Measurements from ENCODE around the gene RBMS1. TPM values are rescaled to one million over a fixed set of nuclear protein-coding genes. Genes with fewer than 3 reads are reported as not detected.
A peak's percentile ranks its signal among the peaks of the same experiment; 100 is the strongest.

The RBMS1 gene
- total RNA-seq, 1 donor from 2014 or later, result 9.3 TPM

DNA sequence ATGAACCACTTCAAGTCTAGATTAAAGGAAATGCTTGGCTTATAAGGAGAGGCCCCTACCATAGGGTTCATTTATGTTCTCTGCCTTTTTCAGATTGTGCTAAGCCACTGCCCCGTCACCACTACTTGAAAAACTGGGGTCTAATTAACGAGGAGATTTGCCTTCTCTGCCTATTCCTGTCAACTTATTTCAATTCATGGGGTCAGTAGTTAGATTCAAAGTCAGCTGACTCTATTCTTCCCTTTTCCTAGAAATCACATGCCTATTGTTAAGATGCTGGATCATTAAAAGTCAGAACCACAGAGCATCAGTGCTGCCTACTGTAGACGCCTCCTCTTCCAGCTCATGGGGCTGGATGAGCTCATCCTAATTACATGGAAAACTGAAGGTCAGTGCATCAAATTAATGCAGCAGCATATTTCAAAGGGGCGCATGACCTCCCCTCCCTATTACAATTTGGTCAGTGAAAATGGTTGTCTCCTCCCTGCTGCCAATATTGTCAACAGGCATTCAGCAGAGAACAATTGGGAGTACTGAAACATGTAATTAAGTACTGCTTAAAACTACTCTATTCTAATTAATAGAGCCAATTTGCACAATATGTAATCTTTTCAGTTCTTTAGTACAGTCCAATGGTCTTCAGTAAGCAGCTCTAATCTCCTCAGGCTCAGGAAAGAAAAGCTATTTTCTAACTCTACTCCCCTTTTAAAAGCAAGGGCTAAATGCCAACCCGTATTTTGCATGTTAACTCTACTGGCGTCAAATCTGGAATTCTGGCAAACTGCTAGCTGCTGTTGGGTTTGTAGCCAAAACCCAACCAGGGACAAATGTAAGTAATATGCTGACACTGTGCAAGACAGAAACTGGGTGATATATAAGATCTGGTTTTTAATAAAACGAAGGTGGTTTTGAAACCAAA is 176.2 kb downstream of the RBMS1 start:
- ATAC-seq, result no peak
- DNase-seq (ENCODE audit: low spot score), result no peak

DNA sequence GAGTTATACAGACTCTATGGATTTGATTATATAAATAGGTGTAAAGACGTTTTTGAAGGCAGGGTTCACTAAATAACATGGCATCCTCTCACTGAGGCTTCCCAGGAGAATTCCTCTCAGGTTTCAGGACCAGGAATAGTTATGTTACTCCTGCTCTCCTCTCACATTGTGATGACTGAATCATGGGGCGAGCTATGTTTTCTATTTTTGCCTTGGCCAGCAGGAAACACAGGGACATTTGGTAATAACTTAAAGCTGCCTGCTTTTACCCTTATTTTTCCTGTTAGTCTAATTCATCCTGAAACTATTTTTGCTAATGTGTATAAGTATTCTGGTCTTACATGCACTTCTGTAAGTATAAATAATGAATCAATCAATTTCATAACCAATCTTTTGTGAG is 178.3 kb downstream of the RBMS1 start:
- ATAC-seq (no peak), DNase-seq (ENCODE audit: low spot score) (no peak)

DNA sequence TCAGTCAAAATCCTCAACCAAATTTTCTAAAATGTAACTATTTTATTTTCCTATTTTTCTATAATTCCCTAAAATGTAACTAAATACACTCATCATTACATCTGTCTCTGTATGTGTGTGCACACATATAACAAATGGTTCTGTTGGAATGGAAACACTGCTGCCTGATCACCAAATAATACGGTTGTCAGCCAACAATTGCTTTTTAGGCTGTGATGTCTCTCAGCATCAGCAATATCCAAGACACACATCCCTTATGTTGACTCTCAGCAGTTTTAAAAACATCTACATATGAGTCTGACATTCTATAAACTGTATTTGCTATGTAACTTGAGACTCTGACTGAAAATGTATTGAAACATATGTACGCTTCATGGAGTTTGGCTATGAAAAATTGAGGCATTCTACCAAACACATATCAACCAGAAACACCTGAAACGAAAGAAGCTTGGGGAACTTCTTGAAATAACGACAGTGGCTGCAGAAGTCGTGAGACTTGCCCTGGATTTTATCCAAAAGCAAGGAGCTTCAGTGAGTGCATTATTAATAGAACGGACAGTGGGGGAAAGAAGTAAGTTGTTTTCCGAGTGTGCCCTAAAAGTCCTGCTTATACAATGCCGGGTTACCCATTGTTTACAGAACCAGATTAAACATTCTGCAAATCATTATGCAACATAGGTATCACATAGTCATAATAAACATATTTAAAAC is 183.3 kb downstream of the RBMS1 start:
- no peak for ATAC-seq

DNA sequence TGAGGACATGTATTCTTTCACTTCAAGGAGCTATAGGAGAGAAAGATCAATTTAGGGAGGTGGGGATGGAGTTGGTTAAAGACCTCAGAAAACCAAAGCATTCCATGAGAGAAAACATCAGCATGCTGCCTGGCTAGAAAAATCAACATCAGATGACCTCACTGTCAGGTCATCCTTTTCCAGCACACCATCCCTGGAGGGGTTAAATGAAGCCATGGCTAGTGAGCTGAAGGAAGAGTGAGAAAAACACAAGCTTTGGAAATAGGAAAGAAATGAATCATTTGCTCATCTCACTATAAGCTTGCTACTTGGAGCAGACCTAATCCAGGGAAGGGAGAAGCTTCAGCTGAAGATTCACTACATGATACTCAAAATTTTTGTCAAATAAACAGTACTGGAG is 184.0 kb downstream of the RBMS1 start:
- no peak for DNase-seq (ENCODE audit: low spot score)

More for the DNA sequence above, 183.3 kb downstream of the RBMS1 start:
- no peak for DNase-seq (ENCODE audit: low spot score)

DNA sequence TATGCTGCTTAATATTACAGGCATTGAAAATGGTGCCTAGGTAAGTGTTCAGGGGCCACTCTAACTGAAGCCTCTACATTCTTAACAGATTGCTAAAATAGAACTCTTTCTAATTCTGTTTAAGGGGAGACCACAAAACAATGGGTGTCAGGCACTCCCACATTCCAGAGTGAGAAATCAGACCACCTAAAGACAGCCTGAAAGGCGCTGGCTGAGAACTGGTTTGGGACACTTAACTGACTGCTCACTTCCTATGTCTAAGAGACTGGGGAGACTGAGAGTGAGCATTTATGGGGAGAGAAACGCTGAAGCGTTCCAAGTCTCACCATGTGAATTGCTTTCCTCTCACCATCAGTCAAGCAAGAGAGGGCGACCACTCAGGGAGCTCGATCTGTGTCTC is 184.7 kb downstream of the RBMS1 start:
- no peak for DNase-seq (ENCODE audit: low spot score)
- ATAC-seq, result no peak

More for the DNA sequence above, 184.0 kb downstream of the RBMS1 start:
- ATAC-seq, result no peak

DNA sequence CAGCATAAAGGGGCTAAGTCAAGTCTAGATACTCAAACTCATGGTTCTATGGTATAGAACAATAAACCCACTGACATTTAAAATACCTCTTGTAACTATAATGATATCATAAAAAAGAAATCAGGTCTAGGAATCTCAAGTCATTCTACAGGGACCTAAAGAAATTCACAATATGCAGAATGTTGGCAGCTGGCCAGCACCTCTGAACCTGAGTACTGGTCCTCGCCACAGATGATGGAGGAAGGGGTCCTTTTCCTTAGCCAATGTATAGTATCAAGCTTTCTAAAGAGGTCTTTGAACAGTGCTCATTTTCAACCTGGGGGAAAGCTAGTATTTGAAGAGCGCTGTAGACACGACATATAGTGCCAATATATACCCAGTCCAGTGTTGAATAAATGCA is 185.1 kb downstream of the RBMS1 start:
- no peak for ATAC-seq
- no peak for DNase-seq (ENCODE audit: low spot score)

DNA sequence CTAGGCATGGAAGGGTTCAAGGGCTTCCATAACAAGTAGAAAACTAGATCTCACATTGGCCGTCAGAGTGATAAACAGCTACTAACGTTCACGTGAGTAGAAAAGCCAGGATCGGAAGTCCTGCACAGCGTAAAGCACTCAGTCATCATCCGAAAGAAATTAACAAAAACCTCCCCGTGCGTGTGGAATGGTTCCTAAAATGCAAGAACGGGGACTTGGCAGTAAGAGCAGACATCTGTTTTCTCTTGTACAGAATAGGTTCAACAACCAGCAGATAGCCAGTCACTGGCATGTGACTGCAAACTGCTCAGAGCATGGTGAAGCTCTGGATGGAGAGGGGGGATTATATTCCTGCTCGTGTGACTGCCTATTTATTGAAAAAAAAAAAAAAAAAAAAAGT is 186.6 kb downstream of the RBMS1 start:
- DNase-seq (ENCODE audit: low spot score) (no peak), ATAC-seq (no peak)

DNA sequence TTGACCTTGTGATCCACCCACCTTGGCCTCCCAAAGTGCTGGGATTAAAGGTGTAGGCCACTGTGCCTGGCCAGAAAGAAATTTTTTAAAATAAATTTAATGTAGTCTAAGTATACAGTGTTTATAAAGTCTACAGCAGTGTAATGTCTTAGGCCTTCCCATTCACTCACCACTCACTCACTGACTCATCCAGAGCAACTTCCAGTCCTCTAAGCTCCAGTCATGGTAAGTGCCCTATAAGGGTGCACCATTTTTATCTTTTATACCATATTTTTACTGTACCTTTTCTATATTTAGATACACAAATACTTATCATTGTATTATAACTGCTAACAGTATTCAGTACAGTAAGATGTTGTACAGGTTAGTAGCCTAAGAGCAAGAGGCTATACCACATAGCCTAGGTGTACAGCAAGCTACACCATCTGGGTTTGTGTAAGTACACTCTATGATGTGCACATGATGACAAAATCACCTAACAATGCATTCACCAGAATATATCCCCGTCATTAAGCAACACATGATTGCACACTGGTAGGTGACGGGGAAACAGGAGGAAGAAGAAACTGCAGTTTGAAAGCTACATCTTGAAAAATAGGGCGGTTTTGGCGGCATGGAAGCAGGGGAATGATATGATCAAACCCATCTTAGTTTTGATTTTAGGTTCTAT is 188.4 kb downstream of the RBMS1 start:
- DNase-seq (ENCODE audit: low spot score) (no peak), ATAC-seq (no peak)

DNA sequence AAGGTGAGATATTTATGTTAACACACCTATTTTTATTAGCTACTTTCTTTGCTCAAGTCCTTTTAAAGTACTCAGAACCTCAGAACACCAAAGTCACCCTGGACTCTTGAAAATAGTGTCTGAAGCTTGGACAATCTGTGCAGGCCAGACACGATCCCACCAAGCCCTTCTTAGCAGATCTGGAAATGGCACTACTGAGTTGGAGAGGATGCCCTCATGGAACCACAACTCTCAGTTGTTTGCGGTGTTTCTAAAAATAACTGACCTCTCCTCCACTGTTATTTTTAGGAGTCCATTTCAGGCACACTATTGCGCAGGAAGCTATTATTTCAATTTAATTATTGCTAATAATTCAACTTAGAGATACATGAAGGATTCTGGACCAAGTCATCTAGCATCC is 190.1 kb downstream of the RBMS1 start:
- no peak for DNase-seq (ENCODE audit: low spot score)
- ATAC-seq, result no peak

DNA sequence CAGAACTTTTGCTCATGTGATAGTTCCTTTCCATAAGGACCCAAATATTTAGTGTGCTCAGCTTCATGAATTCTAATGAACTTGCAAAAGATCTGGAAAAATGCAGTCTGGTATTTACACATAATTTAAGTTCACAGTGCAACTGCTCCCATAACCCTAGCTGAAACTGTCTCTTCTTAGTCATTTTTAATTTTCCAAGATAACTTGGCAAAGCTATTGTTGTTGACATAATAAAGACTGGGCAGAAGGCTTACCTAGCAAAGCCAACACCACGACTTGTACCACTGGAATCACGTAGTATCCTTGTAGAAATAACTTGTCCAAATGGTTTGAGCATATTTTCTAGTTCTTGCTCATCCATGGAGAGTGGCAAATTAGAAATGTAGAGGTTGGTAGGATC is 190.5 kb downstream of the RBMS1 start:
- DNase-seq (ENCODE audit: low spot score) (no peak), ATAC-seq (no peak)

DNA sequence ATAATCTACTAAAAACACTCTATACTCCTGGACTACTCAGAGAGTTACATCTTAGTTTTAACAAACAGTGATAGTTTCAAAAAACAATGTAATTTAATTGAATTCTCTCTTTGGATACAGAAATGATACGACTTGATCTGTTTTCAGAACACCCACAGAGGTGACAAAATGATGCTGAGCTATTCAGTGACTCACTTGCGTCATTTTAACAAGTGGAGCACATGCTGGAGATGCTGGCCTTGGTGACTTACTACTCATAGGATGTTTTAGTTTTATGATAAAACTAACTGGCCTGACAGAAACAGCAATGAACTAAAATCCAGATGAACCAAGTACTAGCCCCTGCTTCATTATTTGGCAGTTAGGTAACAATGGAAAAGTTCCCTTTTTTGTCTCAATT is 192.2 kb downstream of the RBMS1 start:
- DNase-seq (ENCODE audit: low spot score) (no peak), ATAC-seq (no peak)

DNA sequence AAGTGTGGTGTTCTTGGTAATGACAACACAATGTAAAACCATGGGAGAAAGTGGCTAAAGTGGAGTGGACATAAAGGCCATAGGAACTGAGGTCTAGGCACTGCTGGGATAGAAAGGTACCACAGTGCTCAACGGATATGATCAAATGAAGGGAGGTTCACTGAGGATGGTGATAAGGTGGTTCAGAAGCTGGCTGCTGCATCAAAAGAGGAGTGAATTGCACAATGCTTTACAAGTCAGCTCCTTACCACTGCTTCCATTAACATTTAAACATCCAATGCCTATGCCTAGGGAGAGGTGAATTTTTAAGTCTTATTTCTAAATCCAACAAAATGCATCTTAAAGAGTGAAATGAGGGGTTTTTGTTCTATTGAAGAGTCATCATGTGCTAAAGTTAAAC is 193.4 kb downstream of the RBMS1 start:
- no peak for ATAC-seq
- no peak for DNase-seq (ENCODE audit: low spot score)

DNA sequence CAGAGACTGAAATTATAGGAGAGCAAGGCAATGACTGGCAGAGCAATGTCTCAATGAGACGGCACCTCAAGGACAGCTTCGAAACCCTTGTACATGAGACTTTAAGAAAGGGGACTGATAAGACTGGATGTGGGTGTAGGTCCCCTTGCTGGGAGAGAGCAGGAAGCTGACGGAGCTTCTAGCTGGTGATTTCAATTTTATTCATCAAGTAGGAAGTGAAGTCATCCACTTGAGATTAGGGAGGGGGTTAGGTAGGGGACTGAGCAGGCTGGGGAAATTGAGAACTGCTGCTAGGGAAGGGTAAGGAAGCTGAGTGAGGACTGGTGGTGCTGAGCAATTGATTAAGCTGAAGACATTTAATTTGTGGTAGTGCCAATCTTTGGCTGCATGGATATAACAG is 194.1 kb downstream of the RBMS1 start:
- peak; percentile 29 for ATAC-seq
- DNase-seq (ENCODE audit: low spot score), result no peak

DNA sequence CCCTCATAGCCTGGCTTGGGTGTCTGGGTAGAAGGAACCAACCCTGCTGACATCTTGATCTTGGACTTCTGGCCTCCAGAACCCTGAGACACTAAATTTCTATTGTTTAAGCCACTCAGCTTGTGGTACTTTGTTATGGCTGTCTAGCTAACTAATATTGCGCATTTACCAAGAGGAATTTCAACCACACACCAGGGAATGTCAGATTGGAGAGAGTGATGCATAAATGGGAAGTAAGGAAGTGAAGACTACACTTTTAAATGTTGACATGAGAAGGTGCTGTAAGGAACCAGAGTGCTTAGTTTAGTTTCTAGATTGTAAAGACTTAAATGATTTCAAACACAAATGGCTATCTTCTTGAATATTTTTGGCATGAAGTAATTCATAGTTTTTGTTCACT is 194.6 kb downstream of the RBMS1 start:
- ATAC-seq, result no peak

DNA sequence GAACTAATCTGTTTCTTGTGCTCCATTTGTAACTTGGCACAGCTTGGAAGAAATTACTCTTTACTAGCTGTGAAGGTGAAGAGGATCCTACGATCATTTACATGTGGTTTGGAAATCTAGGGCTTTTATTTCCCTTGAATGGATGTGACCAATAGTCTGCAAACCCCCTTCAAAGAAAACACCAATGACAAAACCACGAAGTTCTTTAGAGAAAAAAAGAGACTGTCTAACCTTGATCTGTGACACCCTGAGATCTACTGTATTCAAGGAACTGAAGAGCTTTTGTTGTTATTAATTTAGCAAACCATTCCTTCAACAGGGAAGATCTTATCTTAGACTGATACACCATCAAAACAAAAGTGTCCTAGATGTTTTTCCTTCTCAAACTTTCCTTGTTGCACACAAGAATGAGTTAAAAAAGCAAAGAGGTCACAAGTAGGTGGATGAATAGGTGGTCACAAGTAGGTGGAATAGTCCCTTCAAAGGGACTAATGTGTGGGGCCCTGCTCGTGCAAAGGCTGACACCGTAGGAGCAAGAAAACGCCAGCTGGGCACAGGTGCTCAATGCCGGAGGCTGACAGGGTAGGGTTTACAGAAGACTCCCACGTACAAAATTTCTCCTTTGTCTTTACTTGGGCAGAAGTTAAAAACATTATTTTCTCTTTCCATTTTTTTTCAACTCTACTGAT is 197.9 kb downstream of the RBMS1 start:
- no peak for ATAC-seq
- no peak for DNase-seq (ENCODE audit: low spot score)

More for the DNA sequence above, 194.6 kb downstream of the RBMS1 start:
- DNase-seq (ENCODE audit: low spot score), result no peak

DNA sequence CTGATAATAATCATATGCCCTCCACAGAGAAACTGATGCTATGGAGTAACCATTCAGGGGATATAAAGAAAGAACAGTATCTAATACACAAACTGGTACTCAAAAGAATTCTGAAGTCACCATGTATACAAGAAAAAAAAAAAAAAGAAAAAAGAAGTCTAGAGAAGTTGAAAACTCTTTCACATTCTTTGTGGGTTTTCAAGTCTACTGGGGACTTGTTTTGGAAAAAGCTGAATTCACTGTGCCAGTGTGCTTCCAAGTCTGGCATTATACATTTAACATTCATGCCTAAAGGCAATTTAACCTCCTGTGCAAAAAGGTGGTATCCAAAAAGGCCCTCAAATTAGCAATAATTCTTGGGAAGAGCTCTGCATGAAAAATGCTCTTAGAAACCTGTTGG is 198.7 kb downstream of the RBMS1 start:
- DNase-seq (ENCODE audit: low spot score) (no peak), ATAC-seq (no peak)

DNA sequence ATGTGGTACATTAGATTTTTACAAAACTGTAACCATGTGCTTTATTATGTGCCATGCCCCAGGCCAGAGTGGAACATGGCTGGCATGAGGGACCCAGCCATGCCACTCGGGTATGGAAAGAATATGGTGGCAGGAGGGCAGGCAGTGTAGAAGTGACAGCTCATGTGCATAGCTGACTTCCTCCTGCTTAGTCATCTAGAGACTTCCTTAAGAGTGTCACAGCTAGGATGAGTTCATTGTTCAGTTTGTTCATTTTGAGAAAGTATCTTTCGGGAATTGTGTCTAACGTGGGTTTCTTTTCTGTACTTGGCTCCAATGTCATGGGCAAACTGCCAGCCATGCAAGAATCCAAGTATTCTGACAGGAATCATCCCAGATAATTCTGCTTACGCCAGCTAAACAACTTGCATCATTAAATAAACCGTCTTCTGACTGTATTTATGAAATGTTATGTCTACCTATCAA is 199.2 kb downstream of the RBMS1 start:
- DNase-seq (ENCODE audit: low spot score) (peak; percentile 49), ATAC-seq (peak; percentile 62)

DNA sequence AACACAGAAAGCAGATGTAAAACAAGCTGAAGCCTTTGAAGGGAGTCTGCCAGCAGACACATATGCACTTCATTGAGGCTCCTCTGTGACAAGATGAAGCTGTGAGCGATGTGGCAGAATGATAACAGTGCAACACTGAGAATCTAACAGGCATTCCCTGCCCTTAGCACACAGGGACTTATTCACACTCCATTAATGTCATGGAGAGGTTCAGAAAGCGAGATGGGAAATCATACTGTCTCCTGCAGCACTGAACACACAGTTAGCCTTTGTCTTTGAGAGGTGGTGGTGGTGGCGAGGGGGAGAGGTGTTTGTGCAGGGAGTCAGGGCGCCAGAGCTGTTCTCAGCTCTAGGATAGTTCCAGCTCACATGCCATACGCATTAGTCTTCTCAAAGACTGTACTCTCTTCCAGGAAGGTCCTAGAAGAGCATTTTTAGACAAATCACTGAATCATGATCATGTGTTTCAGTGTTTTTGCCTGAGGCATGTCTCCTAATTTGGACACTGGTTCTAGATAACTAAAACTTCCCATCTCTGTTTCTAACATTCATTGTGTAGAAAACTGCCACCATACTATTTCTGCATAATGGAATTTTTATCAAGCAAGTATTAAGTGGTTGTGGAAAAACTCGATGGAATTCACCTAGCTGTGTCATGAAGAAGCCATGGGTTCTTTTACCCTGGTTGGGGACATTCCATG is 200.1 kb downstream of the RBMS1 start:
- ATAC-seq (no peak), DNase-seq (ENCODE audit: low spot score) (no peak)

DNA sequence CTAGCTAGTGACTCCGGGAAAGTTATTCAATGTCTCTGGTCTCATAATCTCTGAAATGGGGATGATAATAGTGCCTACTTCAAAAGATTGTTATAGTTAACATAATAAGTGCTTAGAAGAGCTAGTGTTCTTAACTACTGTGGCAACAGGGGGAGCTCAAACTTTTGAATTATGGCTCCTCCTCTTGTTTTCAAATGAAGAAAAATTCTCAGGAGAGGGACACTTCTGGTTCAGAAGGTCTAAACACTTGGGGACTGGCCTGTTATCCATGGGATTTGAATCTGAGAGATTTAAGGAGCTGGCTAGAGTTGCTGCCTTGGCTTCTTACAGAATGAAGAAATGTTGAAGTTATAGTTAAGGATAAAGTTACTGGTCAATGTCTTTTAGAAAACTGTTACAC is 201.4 kb downstream of the RBMS1 start:
- DNase-seq (ENCODE audit: low spot score) (no peak), ATAC-seq (no peak)

DNA sequence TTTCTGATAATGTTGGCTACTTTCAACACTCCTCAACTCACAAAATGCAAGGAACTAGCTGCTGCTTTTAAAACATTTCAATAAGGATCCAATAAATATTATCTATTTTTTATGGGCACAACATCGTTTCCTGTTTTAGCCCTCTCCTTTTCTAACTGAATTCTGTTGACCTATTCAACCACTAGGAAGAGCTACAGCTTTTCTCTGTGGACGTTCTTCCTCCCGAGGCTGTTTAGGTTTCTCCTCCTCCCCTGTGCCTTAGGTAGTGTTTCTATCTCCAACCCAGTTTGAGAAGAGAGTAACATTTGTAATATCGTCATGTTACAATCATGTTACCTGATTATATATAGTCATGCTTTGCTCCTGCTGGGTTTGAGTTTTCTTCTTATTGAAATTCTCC is 202.2 kb downstream of the RBMS1 start:
- no peak for DNase-seq (ENCODE audit: low spot score)
- no peak for ATAC-seq
